Vagina (tissue), 2 donors: ENCODE measurements around the gene TEX19. TPM values are rescaled to one million over a fixed set of nuclear protein-coding genes. Genes with fewer than 3 reads are reported as not detected.

Experiments used
- DNase-seq, 2 donors: peaks; one replicate each; pipeline ENCODE4 v3.0.0-alpha.2; 2017; ENCODE audit errors: extremely low spot score in 2 of 2
- H3K27ac ChIP-seq: fragments of 200-600 bp; sonication (generic); one replicate; pipeline ENCODE4 v1.5.1; 2019
- H3K27me3 ChIP-seq: fragments of 200-600 bp; sonication (generic); one replicate; pipeline ENCODE4 v1.5.1; 2019
- H3K36me3 ChIP-seq, 2 donors: fragments of 200-600 bp; sonication (generic); one replicate each; pipeline ENCODE4 v1.5.1; 2017 to 2019
- H3K4me1 ChIP-seq: fragments of 200-600 bp; sonication (generic); one replicate; pipeline ENCODE4 v1.5.1; 2019
- H3K4me3 ChIP-seq, 2 donors: fragments of 200-600 bp; sonication (generic); 1 replicate in 1 of 2; 2 replicates in 1 of 2; pipeline ENCODE4 v1.5.1; 2016 to 2019
- H3K9me3 ChIP-seq: fragments of 200-600 bp; sonication (generic); one replicate; pipeline ENCODE4 v1.5.1; 2019
- CTCF ChIP-seq, 3 experiments: fragments of 450-650 bp in 2 of 3; fragments of 200-600 bp in 1 of 3; sonication (generic) in 1 of 3; IDR thresholded peaks; one replicate each; pipeline ENCODE4 v1.5.1; 2017 to 2019; ENCODE audit warnings: antibody characterized with exemption in 3 of 3, mild to moderate bottlenecking in 2 of 3, moderate library complexity in 2 of 3
- POLR2A ChIP-seq, 2 donors: fragments of 450-650 bp; IDR thresholded peaks; one replicate each; pipeline ENCODE4 v1.6.1; 2017; ENCODE audit warnings: antibody characterized with exemption in 2 of 2, mild to moderate bottlenecking in 2 of 2, moderate library complexity in 2 of 2
- POLR2AphosphoS5 ChIP-seq, 2 donors: sonication (generic); formaldehyde crosslinking; IDR thresholded peaks; one replicate each; pipeline ENCODE4 v1.9.0; 2017; ENCODE audit warnings: antibody characterized with exemption in 2 of 2, mild to moderate bottlenecking in 2 of 2, low read depth in 1 of 2; ENCODE audit not compliant: insufficient read depth in 1 of 2
- intact Hi-C: fragments of 100-400 bp; cut with DNase I; formaldehyde crosslinking; loops from one replicate; pipeline ENCODE4 v1.15.1; 2023
- total RNA-seq: library from RNA; depleted of rRNA; stranded (reverse); fragments of >200 nt; gene quantifications from one replicate; pipeline ENCODE4 v1.2.3, GENCODE V29; 2016

The TEX19 gene
- total RNA-seq, 1 donor from 2014 or later, result not detected

GRCh38 chr17:82391496-82392066 lies 32.5 kb downstream of the TEX19 start:
- no peaks in the 10 kb centered on the region for H3K27me3 ChIP-seq
- DNase-seq, result no peak
- peaks cover 7% of the 10 kb centered on the region for H3K4me1 ChIP-seq
- intact Hi-C loops, result no loop called here
- no peak for TF ChIP-seq CTCF (IDR thresholded peaks at IDR 0.05)
- no peak for TF ChIP-seq POLR2A (IDR thresholded peaks at IDR 0.05)
- TF ChIP-seq POLR2AphosphoS5 (IDR thresholded peaks at IDR 0.05; ENCODE audit: insufficient read depth in 1 of 2, low read depth in 1 of 2), result no peak
- no peak overlapping the region for H3K27ac ChIP-seq
- H3K4me3 ChIP-seq, result no peak overlapping the region
- H3K9me3 ChIP-seq, result no peaks in the 10 kb centered on the region
- peaks cover 0 to 6% of the 10 kb centered on the region in 2 donors for H3K36me3 ChIP-seq

GRCh38 chr17:82392209-82392920 lies 33.3 kb downstream of the TEX19 start:
- no peaks in the 10 kb centered on the region for H3K27me3 ChIP-seq
- H3K27ac ChIP-seq, result no peak overlapping the region
- no peak overlapping the region for H3K4me3 ChIP-seq
- peaks cover 5% of the 10 kb centered on the region for H3K4me1 ChIP-seq
- intact Hi-C loops, result no loop called here
- no peak for DNase-seq
- TF ChIP-seq POLR2A (IDR thresholded peaks at IDR 0.05) (no peak), CTCF (IDR thresholded peaks at IDR 0.05) (no peak), POLR2AphosphoS5 (IDR thresholded peaks at IDR 0.05; ENCODE audit: insufficient read depth in 1 of 2, low read depth in 1 of 2) (no peak)
- H3K36me3 ChIP-seq, result peaks cover 0 to 6% of the 10 kb centered on the region in 2 donors
- H3K9me3 ChIP-seq, result no peaks in the 10 kb centered on the region

- intact Hi-C loops, result no loop called here
- Histone ChIP-seq H3K4me3 (no peak overlapping the region), H3K27ac (no peak overlapping the region), H3K36me3 (peaks cover 0 to 6% of the 10 kb centered on the region in 2 donors), H3K27me3 (no peaks in the 10 kb centered on the region), H3K9me3 (no peaks in the 10 kb centered on the region), H3K4me1 (peaks cover 11% of the 10 kb centered on the region)
- DNase-seq, result no peak
- TF ChIP-seq CTCF (IDR thresholded peaks at IDR 0.05), result no peak
- no peak for TF ChIP-seq POLR2A (IDR thresholded peaks at IDR 0.05)
- no peak for TF ChIP-seq POLR2AphosphoS5 (IDR thresholded peaks at IDR 0.05; ENCODE audit: insufficient read depth in 1 of 2, low read depth in 1 of 2)
Observed at GRCh38 chr17:82392941-82393340, 33.9 kb downstream of the TEX19 start.

GRCh38 chr17:82394278-82394677 lies 35.2 kb downstream of the TEX19 start:
- Histone ChIP-seq H3K36me3 (peaks cover 0 to 6% of the 10 kb centered on the region in 2 donors), H3K9me3 (no peaks in the 10 kb centered on the region), H3K27me3 (no peaks in the 10 kb centered on the region), H3K27ac (no peak overlapping the region), H3K4me3 (no peak overlapping the region), H3K4me1 (peaks cover 20% of the 10 kb centered on the region)
- no peak for TF ChIP-seq CTCF (IDR thresholded peaks at IDR 0.05)
- no peak for TF ChIP-seq POLR2A (IDR thresholded peaks at IDR 0.05)
- TF ChIP-seq POLR2AphosphoS5 (IDR thresholded peaks at IDR 0.05; ENCODE audit: insufficient read depth in 1 of 2, low read depth in 1 of 2), result no peak
- DNase-seq, result no peak
- intact Hi-C loops, result no loop called here
